Caki2 (cell line): ENCODE measurements around the gene PMVK. TPM values are rescaled to one million over a fixed set of nuclear protein-coding genes. Genes with fewer than 3 reads are reported as not detected.
"Not testable (repeated sequence)": the region's sequence is repeated elsewhere in the genome, so short reads cannot be mapped to it uniquely, and the experiment has no call there.

Experiments used
- DNase-seq: peaks from one replicate; pipeline ENCODE4 v3.0.0-alpha.2; 2015; ENCODE audit warnings: low read depth
- in situ Hi-C: cut with HindIII; loops from 2 replicates; pipeline ENCODE4 v1.10.0; 2016; ENCODE audit warnings: low sequenced_read_pairs, low pct_unique_long_range_greater_than_20kb, mixed read lengths
- total RNA-seq: library from RNA; depleted of rRNA; stranded (reverse); fragments of >200 nt; shearing (Covaris generic); gene quantifications from 2 replicates; pipeline ENCODE4 v1.2.3, GENCODE V29; 2014; ENCODE audit warnings: low replicate concordance; rRNA removed

The PMVK gene
- total RNA-seq: 49.9 and 66.3 TPM in 2 replicates

- in situ Hi-C loops: no loop called here
- peak; percentile 97 for DNase-seq
Observed at GRCh38 chr1:154936555-154937084, at the start of gene PMVK. PMVK (minus strand) TSS chr1:154936719; CDS start chr1:154936685, 34 bp downstream.

GRCh38 chr1:154983776-154984466 lies 47.4 kb upstream of the PMVK start:
- in situ Hi-C loops: no loop called here
- DNase-seq: no peak

- DNase-seq: peak; percentile 99
- in situ Hi-C loops: no loop called here
Observed at GRCh38 chr1:154982897-154983648, 46.6 kb upstream of the PMVK start, which contains the start of gene FLAD1. FLAD1 (plus strand) TSS chr1:154983344; CDS start chr1:154983695, 351 bp downstream.

GRCh38 chr1:154982341-154982740 lies 45.8 kb upstream of the PMVK start:
- peak; percentile 25 for DNase-seq
- in situ Hi-C loops: no loop called here

- in situ Hi-C loops: no loop called here
- no peak for DNase-seq
Observed at GRCh38 chr1:154978360-154978759, 41.8 kb upstream of the PMVK start.

- DNase-seq, in situ Hi-C loops: not testable (repeated sequence)
Observed at GRCh38 chr1:154977762-154978161, 41.2 kb upstream of the PMVK start.

- DNase-seq: peak; percentile 63
- in situ Hi-C loops: no loop called here
Observed at GRCh38 chr1:154975409-154976059, 39.0 kb upstream of the PMVK start.

- DNase-seq: peak; percentile 96
- in situ Hi-C loops: no loop called here
Observed at GRCh38 chr1:154974808-154975408, 38.4 kb upstream of the PMVK start.

- in situ Hi-C loops: no loop called here
- peak; percentile 100 for DNase-seq
Observed at GRCh38 chr1:154974102-154974807, 37.7 kb upstream of the PMVK start, which contains the start of gene CKS1B. CKS1B (plus strand) TSS chr1:154974681; CDS start chr1:154974746, 65 bp downstream.

GRCh38 chr1:154973344-154974101 lies 37.0 kb upstream of the PMVK start:
- peak; percentile 98 for DNase-seq
- in situ Hi-C loops: no loop called here

GRCh38 chr1:154972517-154973343 lies 36.2 kb upstream of the PMVK start:
- in situ Hi-C loops: no loop called here

GRCh38 chr1:154972213-154972516 lies 35.6 kb upstream of the PMVK start:
- DNase-seq: no peak
- in situ Hi-C loops: no loop called here

More at GRCh38 chr1:154972517-154973343, 36.2 kb upstream of the PMVK start:
- DNase-seq: peak; percentile 97

- in situ Hi-C loops: no loop called here
- DNase-seq: no peak
Observed at GRCh38 chr1:154971341-154971998, 35.0 kb upstream of the PMVK start.

GRCh38 chr1:154970631-154971340 lies 34.3 kb upstream of the PMVK start, which contains the start of gene SHC1:
SHC1 (minus strand) TSS chr1:154970747; CDS start chr1:154970526, 221 bp downstream.
- in situ Hi-C loops: no loop called here
- DNase-seq: peak; percentile 87

GRCh38 chr1:154969860-154970452 lies 33.4 kb upstream of the PMVK start:
- no peak for DNase-seq
- in situ Hi-C loops: no loop called here
